ENCODE data around the gene TNNI3.
A peak's percentile ranks its signal among the peaks of the same experiment; 100 is the strongest.
"Not testable (repeated sequence)": the region's sequence is repeated elsewhere in the genome, so short reads cannot be mapped to it uniquely, and the experiment has no call there.

The TNNI3 gene

DNA sequence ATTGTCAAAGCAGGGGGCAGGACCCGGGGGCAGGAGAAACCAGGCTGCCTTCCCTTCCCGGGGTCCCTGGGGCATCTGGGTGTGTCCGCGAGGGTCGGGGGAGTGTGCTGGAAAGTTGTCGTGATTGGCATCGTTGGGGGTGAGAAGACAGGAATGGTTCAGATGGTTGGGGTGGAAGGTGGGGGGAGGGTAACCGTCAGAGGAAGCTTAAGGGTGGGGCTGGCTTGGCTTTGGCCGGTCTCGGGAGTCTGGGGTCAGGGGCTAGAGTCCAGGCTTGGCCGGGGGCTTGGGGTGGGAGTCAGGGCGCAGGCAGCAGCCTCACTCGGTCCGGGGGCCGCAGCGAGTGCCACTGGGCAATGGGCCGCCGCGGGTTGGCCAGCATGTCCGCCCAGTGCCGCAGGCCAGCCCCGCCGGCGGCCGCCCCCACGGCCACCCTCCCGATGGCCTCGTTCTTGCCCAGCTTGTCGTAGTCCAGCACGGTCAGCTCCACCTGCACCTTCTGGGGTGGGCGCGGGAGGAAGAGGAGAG is 15.7 kb upstream of the TNNI3 start:
- DNase-seq (ENCODE audit: low spot score) = peak; percentile 68

DNA sequence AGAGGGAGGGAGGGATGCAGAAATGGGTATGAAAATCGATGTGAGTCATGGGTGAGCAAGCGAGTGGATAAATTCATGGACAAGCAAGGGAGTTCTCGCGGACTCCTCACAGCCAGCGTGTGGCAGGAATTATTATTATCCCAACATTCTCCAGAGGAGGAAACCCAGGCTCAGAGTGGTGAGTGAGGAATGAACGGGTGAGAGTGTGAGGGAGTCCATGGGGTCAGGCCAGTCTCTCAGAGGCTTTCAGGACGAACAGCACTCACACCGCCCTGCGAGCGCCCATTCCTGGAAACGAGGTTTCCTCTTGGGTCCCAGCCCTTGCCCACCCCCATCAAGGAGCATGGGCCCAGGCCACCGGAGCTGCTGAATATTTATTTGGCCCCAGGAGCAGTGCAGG is 15.2 kb upstream of the TNNI3 start:
- peak; percentile 51 for DNase-seq (ENCODE audit: low spot score)

- not testable (repeated sequence) for DNase-seq (ENCODE audit: low spot score)
Measured at GRCh38 chr19:55172318-55172717, 14.8 kb upstream of the TNNI3 start.

DNA sequence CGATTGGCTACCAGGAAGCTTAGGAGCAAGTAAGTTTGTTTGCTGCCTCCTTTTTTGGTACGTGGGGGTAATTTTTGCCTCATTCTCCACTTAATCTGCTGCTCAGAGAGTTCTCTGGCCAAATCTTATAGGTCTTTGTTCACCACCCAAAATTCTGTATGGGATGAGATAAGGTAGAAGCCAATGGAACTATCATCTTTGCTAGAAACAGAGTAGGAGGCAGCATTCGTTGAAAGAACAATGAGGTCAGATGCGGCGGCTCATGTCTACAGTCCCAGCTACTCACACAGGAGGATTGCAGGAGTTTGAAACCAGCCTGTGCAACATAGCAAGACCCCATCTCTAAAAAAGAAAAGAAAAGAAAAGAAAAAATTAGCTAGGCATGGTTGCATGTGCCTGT is 13.9 kb upstream of the TNNI3 start:
- no peak for DNase-seq (ENCODE audit: low spot score)

DNA sequence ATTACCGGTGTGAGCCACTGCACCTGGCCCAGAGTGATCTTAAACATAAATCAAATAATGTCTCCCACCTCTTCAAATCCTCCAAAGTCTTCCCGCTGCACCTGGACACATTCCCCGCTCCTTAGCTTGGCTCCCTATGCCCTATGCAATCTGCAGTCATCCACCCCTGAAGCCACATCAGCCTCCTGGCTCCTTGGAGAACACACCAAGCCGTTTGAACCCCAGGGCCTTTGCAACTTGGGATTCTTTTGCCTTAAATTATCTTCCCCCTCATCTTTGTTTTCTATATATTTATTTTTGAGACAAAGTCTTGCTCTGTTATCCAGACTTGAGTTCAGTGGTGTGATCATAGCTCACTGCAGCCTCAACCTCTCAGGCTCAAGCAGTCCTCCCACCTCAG is 11.6 kb upstream of the TNNI3 start:
- no peak for DNase-seq (ENCODE audit: low spot score)

- DNase-seq (ENCODE audit: low spot score) = peak; percentile 99
Measured at GRCh38 chr19:55166530-55167268, 9.2 kb upstream of the TNNI3 start, which contains the start of gene DNAAF3. TSS of gene DNAAF3 (minus strand) at chr19:55166613. CDS start at chr19:55166413, 200 bp downstream.

- DNase-seq (ENCODE audit: low spot score) = peak; percentile 91
Measured at GRCh38 chr19:55165952-55166529, 8.5 kb upstream of the TNNI3 start.

DNA sequence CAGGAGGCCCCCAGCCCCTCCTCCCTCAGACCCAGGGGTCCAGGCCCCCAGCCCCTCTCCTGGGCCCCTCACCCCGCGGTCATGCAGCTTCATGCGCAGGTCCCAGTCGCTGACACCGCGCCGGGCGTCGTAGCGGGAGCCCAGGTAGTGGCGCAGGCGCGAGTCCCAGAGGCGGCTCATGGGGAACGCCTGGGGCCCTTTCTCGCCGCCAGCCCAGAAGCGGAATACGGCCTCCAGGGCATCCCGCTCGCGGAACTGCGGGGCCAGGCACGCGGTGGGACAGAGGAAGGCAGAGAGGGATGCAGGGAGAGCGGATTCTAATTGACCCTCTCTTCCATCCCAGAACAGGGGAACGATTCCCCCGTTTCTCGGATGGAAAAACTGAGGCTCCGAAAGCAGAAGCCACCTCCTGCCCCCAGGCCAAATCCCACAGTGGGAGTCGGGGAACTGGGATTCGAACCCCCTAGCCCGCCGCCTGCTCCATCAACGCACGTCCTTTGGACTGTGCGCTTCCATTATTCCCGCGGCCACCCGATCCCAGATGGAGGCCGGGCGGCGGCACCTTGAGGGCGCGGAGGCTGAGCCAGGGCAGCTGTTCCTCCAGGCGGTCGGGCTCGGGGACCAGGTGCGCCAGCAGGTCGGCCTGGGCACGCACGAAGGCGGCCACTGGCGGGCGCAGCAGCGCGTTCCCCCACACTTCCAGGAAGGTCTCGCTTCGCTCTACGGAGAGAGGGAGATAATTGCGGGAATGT is 4.2 kb upstream of the TNNI3 start:
- no peak for DNase-seq (ENCODE audit: low spot score)

DNA sequence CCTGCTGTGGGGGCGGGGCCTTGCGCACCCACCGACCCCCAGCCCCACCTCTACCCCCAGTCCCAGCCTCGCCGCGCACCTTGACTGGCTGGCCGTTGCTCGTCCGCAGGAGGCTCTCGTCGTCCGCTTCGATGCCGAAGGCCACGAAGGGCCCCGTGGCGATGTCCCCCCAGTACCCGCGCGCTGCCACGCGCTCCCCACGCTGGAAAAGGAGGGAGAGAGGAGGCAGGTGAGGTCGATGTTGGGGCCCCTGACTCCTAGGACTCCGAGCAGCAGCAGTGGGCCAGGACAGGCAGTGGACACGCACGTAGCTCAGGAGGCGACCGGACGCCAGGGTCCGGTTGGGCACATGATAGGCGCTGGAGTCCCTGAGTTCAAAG is 3.4 kb upstream of the TNNI3 start:
- DNase-seq (ENCODE audit: low spot score) = no peak

DNA sequence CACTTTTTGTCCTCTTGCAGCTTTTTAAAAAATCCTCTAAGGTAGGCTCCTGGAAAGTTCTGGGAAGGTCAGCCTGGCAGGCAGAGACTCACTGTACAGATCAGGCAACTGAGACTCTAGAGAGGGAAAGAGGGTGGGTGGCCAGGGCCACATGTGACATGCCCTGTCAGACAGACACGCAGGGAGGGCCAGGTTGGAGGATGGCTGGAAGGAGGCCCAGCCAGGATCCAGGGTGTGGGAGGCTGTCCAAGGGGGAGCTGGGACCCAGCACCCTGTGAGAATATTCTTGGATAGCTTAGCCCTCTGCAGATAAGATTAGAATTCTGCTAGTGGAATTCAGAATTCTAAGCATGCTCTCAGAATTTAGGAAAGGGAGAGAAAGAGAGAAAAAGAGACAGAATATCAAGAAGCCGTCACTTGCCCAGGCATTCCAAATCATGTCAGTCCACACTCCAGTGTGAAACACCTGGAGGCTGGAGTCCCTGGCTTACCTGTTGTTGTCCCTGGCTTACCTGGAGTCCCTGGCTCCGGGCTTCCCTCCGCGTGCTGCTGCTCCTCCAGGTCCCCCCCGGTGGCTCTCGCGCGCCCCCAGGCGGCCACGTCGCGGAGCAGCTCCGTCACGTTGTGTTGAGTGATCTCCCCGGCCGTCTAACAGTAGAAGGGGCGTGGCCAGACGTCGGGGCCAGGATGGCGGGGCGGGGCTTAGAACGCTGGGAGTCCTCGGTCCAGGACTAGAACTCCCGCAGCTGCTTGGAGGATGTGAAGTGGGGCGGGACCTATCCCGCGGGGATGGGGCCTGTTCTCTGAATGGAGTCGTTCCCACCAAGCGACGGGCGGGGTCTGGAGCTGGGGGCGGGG is 2.8 kb upstream of the TNNI3 start:
- peak; percentile 96 for DNase-seq (ENCODE audit: low spot score)

- no peak for DNase-seq (ENCODE audit: low spot score)
Measured at GRCh38 chr19:55158848-55159749, 1.6 kb upstream of the TNNI3 start.

DNA sequence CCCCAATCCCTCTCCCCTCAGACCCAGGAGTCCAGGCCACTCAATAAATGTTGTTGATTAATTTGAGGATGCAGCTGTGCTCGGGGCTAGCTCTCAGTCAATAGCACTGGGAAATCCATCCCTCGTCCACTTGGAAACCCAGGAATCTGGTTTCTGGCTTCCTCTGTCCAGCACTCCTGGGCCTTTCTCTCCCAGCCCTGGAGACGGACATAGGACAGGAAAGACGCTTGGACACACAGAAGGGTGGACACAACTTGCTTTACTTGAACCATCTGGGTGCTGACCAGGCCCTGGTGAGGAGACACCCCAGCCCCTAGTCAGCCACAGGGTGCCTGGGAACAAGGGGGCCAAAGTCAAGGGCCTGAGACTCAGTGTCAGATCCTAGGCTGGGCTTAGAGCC is 891 bp upstream of the TNNI3 start:
- no peak for DNase-seq (ENCODE audit: low spot score)

- peak; percentile 96 for DNase-seq (ENCODE audit: low spot score)
Measured at GRCh38 chr19:55156202-55157063, 1.1 kb downstream of the TNNI3 start.

DNA sequence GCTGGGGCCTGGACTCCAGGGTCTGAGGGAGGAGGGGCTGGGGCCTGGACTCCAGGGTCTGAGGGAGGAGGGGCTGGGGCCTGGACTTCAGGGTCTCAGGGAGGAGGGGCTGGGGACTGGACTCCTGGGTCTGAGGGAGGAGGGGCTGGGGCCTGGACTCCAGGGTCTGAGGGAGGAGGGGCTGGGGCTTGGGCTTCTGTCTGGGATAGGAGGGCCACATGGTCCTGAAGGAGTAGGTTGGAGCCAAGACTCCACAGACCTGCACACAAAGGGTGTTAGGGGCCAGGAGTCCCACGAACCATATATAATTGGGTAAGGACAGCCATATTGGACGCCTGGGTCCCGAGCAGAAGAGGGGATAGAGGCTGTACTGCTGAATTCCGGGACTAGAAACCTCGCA is 1.7 kb downstream of the TNNI3 start:
- not testable (repeated sequence) for DNase-seq (ENCODE audit: low spot score)

DNA sequence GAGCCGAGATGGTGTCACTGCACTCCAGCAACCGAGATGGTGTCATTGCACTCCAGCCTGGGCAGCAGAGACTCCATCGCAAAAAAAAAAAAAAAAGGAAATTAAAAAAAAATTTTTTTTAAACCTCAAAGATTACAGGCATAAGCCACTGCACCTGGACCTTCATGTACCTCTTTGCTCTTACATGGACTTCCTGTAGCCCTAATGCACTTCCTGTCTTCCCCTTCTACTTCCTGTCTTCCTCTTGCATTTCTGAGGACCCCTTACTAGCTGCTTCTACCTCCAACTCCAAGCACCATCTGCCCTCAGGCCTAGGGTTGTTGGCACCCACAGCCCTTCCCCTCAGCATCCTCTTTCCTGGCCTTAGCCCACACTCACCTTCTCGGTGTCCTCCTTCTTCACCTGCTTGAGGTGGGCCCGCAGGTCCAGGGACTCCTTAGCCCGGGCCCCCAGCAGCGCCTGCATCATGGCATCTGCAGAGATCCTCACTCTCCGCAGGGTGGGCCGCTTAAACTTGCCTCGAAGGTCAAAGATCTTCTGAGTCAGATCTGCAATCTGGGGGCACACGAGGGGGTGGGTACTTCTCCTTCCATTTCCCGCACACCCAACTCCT is 3.8 kb downstream of the TNNI3 start:
- no peak for DNase-seq (ENCODE audit: low spot score)

DNA sequence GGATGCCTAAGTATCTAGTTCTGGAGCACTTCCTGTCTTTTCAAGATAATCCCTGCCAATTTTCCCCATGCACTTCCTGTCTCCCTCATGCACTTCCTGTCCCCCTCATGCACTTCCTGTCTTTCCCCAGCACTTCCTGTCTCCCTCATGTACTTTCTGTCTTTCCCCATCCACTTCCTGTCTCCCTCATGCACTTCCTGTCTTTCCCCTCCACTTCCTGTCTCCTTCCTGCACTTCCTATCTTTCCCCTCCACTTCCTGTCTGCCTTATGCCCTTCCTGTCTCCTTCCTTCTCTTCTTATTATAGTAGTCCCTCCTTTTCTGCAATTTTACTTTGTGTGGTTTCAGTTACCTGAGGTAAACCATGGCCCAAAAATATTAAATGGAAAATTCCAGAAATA is 5.5 kb downstream of the TNNI3 start:
- DNase-seq (ENCODE audit: low spot score) = no peak

- DNase-seq (ENCODE audit: low spot score) = peak; percentile 73
Measured at GRCh38 chr19:55149078-55150003, 8.2 kb downstream of the TNNI3 start, which contains the start of gene TNNT1. TSS of gene TNNT1 (minus strand) at chr19:55149206. CDS start at chr19:55147157, 2,049 bp downstream.

All from ecto neural progenitor cell (in vitro differentiated cells).